Measurements from ENCODE around the gene PTGES2.
A peak's percentile ranks its signal among the peaks of the same experiment; 100 is the strongest.

Gene PTGES2

DNA sequence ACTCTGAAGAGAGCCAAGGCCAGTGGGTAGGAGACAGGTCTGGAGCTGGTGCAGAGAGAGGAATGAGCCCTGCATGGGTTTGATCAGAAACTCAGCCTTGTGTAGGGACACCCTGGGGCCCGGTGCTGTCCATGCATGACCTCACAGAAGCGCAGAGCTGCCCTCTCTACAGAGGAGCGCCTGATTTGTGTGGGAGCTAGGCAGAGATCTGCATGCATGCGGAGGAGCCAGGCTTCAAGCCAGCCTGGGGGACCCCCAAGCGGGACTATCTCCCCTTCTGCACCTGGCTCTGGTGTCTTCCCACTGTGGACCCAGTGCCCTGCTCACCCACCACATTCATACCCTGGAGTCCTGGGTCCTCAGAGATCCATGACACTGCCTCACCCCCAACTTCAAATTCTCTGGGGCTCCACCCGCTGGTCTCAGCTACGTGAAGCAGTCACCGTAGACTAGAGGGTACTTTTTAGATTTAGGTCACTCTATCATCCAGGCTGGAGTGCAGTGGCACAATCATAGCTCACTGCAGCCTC lies 19.1 kb upstream of the PTGES2 start:
- Mint-ChIP-seq H3K4me3 (no peak overlapping the region), H3K4me1 (peaks cover 45% of the 10 kb centered on the region), H3K27me3 (ENCODE audit: low read depth, poor library complexity) (peaks cover 9% of the 10 kb centered on the region), H3K27ac (no peak overlapping the region), H3K9me3 (peaks cover 3% of the 10 kb centered on the region), H3K36me3 (ENCODE audit: low read depth) (no peaks in the 10 kb centered on the region)
- TF ChIP-seq, protein P1, sequence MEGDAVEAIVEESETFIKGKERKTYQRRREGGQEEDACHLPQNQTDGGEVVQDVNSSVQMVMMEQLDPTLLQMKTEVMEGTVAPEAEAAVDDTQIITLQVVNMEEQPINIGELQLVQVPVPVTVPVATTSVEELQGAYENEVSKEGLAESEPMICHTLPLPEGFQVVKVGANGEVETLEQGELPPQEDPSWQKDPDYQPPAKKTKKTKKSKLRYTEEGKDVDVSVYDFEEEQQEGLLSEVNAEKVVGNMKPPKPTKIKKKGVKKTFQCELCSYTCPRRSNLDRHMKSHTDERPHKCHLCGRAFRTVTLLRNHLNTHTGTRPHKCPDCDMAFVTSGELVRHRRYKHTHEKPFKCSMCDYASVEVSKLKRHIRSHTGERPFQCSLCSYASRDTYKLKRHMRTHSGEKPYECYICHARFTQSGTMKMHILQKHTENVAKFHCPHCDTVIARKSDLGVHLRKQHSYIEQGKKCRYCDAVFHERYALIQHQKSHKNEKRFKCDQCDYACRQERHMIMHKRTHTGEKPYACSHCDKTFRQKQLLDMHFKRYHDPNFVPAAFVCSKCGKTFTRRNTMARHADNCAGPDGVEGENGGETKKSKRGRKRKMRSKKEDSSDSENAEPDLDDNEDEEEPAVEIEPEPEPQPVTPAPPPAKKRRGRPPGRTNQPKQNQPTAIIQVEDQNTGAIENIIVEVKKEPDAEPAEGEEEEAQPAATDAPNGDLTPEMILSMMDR (IDR thresholded peaks at IDR 0.05): no peak
- no peak for DNase-seq

DNA sequence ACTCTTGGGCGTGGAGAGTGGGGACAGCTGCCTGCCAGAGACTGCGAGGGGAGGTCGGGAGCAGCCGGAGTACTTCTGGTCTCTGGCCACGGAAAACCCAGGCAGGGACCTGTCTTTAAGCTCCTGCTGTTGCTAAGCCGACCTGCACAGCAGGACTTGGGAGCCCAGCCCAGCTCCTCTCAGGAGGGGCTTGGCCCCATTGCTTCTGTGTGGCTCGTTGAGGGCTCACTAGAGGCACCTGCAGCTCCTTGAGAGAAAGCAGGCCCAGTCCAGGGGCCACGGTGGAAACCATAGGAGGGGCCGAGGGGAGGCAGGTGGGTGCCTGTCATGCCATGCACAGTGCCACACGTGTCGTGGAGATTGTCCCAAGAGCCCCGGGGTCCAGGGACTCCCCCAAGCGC lies 18.4 kb upstream of the PTGES2 start:
- Mint-ChIP-seq H3K27ac (no peak overlapping the region), H3K36me3 (ENCODE audit: low read depth) (no peaks in the 10 kb centered on the region), H3K4me3 (no peak overlapping the region), H3K9me3 (peaks cover 3% of the 10 kb centered on the region), H3K27me3 (ENCODE audit: low read depth, poor library complexity) (peaks cover 9% of the 10 kb centered on the region), H3K4me1 (peaks cover 47% of the 10 kb centered on the region)
- DNase-seq: no peak
- TF ChIP-seq, protein P1 (IDR thresholded peaks at IDR 0.05): no peak

DNA sequence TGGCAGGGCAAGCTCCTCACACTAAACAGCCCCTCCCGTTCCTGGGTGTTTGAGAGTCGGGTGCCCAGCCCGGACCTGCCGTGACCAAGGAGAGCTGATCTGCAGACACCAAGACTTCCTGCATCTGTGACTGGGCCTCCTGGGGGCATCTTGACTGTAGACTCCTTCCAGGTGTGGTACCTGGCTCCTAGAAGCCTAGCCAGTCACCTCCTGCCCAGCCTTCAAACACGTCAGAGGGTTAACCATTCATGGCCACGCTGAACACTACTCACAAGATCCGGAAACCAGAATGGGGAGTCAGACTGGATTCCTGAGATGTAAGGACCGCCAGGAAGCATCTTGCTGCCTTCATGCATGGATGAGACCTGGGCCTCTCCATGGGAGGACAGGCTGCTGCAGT lies 18.0 kb upstream of the PTGES2 start:
- no peaks in the 10 kb centered on the region for H3K36me3 Mint-ChIP-seq (ENCODE audit: low read depth)
- H3K27ac Mint-ChIP-seq: peak overlapping the region; percentile 45
- peaks cover 3% of the 10 kb centered on the region for H3K9me3 Mint-ChIP-seq
- peaks cover 43% of the 10 kb centered on the region for H3K4me1 Mint-ChIP-seq
- no peak for DNase-seq
- TF ChIP-seq, protein P1 (IDR thresholded peaks at IDR 0.05): no peak
- peaks cover 9% of the 10 kb centered on the region for H3K27me3 Mint-ChIP-seq (ENCODE audit: low read depth, poor library complexity)
- no peak overlapping the region for H3K4me3 Mint-ChIP-seq

DNA sequence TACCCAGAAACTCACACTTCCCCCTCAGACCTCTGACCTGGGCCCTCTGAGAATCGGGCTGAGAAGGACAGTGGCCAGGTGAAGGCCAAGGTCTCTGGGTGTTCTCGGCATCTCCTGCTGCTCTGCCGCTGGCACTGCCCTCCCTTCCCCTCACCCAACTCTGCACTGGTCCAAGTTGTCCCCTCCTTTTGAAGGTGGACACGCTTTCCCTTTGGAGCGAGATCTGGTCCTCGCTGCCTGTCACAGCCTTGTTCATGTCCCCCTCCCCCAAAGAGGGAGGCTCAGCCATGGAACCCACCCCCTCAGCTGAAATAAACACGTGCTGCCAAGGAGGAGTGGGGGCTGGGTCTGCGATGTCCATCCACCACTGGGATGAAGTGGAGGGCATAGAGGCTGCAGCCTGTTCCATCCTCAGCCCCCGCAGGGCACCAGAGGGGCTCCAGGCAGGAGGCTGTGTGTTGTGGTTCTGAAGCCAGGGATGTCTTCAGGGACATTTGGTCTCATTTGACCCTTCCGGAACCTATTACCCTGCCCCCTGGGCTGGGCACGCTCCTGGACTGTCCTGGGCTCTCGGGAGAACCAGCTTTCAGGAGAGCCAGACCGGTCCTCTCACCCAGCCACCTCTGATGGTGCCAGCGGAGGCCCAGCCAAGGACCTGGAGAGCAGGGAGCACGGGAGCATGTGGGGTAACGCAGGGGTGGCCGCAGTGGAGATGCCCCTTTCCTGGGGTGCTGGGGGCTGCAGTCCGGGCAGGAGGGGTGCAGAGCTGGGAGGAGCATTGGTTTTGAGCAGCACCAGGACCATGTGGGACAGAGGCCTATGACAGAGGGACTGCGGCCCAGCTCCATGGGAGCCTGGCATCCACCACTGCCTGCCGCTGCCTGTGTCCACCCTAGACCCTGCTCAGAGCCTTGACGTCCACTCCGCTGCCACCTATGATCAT lies 17.0 kb upstream of the PTGES2 start:
- Mint-ChIP-seq H3K36me3 (ENCODE audit: low read depth) (no peaks in the 10 kb centered on the region), H3K27ac (no peak overlapping the region), H3K4me1 (peaks cover 40% of the 10 kb centered on the region), H3K27me3 (ENCODE audit: low read depth, poor library complexity) (peaks cover 5% of the 10 kb centered on the region), H3K4me3 (no peak overlapping the region), H3K9me3 (peaks cover 3% of the 10 kb centered on the region)
- no peak for DNase-seq
- TF ChIP-seq, protein P1 (IDR thresholded peaks at IDR 0.05): no peak

DNA sequence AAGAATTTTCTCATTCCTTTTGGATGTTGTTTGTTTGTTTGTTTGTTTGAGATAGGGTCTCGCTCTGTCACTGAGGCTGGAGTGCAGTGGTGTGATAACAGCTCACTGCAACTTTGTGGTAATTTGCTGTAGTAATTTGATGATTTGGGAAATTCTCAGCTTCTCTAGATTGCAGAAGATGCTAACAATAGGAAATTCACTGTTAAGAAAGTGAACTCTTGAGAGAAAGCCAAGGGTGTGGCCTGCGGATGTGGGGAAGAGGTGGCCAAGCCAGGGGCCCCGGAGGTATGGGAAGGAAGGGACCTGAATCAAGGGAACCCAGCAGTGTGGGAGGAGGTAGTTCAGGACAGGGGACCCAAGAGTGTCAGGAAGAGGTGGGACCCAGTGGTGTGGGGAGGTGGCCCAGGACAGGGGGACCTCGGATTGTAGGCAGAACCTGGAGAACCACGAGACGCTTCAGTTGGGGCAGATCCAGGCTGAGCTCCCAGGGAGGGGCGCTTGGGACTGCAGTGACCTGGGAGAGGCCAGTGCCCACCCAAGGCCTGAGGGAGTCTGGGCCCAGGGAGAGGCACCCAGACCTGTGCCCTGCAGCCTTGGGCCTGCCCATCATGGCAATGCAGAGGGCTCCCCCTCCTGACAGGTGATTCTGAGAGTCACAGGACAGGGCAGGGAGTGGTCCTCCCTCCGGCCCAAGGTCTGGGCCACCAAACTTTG lies 16.2 kb upstream of the PTGES2 start:
- Mint-ChIP-seq H3K27ac (no peak overlapping the region), H3K9me3 (peaks cover 3% of the 10 kb centered on the region), H3K27me3 (ENCODE audit: low read depth, poor library complexity) (no peaks in the 10 kb centered on the region), H3K36me3 (ENCODE audit: low read depth) (no peaks in the 10 kb centered on the region), H3K4me1 (peaks cover 33% of the 10 kb centered on the region), H3K4me3 (no peak overlapping the region)
- DNase-seq: no peak
- TF ChIP-seq, protein P1 (IDR thresholded peaks at IDR 0.05): no peak
